NCI-H748 treated with DMSO at 0.1 percent for 48 hours (cell line): ENCODE data around the gene SPPL2C.

Source experiments
- DNase-seq: peaks from one replicate; lab custom pipeline; 2025; lab: John Stamatoyannopoulos, UW

SPPL2C gene

DNA sequence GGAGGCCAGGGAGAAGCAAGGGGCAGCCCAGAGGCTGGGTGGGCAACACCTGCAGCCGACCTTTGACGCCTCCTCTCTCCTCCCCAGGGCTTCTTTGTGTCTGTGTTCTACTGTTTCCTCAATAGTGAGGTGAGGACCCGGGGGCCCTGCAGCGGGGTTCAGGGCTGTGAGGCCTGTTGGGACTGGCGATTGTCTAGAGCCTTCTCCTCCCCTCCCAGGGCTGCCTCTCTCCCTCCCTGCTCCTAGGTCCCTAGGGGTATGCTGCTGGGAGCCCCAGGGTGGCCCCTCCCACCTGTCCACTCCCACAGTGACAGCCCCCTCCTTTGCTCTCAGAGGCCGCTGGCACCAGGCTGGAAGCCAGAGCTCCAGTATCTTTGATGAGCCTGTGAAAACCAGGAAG, 10.8 kb upstream of the SPPL2C start:
- DNase-seq, result no peak

DNA sequence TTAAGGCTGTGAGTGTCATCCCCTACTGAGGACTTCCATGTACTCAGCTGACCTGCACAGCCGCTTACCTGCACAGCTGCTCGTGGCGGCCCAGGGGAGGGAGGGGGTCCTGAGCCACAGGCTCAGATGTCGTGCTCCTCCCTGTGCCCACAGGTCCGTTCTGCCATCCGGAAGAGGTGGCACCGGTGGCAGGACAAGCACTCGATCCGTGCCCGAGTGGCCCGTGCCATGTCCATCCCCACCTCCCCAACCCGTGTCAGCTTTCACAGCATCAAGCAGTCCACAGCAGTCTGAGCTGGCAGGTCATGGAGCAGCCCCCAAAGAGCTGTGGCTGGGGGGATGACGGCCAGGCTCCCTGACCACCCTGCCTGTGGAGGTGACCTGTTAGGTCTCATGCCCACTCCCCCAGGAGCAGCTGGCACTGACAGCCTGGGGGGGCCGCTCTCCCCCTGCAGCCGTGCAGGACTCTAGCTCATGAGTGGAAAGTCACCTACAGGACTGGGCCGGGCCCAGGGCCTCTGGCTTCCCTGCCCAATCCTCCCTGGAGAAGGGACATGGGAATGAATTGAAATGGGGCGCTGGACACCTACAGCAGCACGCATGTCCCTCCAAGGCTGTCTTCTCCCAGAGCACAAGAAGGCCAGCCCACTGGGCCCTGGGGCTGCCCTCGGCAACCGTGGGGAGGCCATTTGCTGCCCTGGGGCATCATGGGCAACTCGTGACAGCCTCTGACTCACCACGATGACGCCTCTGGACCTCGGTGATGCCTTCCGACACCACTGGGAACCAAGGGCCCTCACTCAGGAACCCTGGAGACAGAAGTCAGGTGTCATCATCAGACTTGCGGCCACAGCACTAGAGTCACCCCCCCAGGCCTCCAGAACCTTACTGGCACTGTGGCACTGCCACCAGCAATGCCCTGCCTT, 9.9 kb upstream of the SPPL2C start:
- no peak for DNase-seq

DNA sequence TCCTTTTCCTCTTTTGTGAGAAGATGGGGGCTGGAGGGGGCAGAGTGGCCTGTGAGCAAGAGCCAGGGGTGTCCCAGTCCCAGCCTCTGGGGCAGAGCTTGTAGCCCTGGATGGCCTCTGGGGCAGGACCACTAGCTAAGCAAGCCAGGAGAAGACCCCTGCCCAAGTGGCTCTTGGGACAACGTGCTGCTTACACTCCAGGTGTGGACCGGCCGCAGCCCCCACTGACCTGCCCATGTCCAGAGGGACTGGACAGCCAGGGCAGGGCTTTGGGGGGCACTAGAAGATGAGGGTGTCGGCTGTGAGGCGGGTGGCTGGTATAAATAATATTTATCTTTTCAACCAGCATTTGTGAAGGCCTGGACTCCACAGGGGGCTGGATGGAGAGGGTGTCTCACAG, 9.2 kb upstream of the SPPL2C start:
- no peak for DNase-seq

- no peak for DNase-seq
These were observed 8.3 kb upstream of the SPPL2C start for GRCh38 chr17:45836047-45837044.

DNA sequence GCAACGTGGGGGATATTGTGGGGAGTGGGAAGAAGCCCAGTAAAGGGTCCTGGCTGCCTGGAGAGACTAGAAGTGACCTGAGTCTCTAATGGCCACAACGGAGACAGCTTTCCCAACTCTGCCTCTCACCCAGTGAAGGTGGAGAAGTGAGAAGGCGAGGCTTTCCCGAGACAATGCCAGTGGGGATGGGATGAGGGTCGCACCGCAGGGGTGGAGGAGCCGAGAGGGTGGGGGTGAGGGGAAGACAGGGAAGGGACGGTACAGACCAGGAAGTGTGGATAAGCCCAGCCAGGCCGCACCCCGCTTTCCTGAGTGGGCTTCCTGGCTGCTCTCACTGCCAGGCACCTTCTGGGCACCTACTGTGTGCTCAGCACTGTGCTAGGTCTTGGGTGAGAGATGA, 7.5 kb upstream of the SPPL2C start:
- DNase-seq, result no peak

GRCh38 chr17:45837603-45838002, 7.1 kb upstream of the SPPL2C start:
- DNase-seq, result no peak

DNA sequence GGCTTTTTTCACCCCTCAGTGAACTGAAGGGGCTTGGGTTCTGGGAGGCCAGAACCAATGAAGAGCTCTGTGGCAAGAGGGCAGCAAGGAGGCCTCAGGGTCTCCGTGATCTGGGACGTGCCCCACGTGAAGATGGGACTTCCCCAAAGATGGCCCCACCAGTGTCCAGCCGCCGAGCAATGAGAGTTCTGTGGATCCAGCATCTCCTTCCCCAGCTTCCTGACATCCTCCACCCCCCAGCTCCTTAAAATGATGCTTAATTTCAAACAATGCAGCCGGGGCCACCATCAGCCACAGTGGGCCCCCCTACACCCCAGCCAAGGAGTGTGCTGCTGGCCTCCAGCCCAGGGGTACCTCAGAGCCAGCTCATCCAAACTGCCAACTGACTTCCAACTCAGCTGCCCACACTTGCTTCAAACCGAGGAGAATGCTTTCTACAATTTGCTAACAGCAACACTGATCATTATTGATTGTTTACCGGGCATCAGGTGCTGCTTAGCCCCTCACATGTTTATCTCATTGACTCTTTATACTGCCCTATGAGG, 5.9 kb upstream of the SPPL2C start:
- no peak for DNase-seq

DNA sequence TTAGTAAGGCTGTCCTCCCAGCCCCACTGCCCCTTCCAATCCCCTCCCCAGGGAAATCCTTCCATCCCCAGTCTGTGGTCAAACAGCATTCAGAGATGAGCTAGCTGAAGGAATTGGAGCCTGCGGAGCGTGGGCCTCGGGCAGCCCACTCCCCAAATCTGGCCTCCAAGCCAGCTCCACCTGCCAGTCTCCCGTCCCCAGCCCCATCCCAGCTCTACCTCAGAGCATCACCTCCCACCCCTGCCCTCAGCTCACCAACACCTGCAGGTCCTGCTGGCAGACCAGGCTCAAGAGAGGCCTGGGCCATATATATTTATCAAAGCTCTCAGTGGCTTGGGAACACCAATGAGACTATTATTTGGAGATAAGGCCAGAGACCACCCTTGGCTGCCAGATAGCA, 5.2 kb upstream of the SPPL2C start:
- no peak for DNase-seq

DNA sequence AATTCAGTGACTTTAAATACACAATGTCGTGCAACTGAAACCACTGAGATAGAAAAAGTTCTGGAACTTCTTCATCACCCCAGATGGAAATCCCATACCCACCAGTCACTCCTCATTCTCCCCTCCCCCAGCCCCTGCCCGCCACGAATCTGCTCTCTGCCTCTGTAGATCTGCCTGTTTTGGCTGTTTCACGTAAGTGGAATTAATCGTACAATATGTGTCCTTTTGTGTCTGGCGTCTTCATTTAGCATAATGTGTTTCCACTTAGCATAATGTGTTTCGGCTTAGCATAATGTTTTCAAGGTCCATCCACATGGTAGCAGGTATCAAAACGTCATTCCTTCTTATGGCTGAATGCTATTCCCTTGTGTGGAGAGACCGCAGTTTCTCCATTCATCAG, 3.5 kb upstream of the SPPL2C start:
- no peak for DNase-seq

- DNase-seq, result no peak
These were observed 2.7 kb upstream of the SPPL2C start for GRCh38 chr17:45841883-45842525.

DNA sequence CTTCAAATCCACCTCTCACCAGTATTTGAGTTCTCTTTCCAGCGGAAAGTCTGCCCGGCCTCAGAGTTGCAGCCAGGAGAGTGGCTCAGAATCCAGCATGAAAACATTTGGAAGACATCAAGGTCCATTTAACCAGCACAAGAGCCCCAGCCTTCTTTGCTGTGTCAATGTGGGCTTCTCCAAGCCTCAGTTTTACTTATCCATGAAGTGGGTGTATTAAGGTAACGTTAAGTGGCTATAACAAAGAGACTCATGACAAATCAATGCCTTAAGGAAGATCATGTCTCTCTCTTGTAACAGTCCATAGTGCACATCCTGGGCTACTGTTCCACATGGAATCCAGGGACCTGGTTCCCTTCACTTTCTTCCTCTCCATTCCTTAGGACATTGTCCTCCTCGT, 959 bp upstream of the SPPL2C start:
- no peak for DNase-seq

DNA sequence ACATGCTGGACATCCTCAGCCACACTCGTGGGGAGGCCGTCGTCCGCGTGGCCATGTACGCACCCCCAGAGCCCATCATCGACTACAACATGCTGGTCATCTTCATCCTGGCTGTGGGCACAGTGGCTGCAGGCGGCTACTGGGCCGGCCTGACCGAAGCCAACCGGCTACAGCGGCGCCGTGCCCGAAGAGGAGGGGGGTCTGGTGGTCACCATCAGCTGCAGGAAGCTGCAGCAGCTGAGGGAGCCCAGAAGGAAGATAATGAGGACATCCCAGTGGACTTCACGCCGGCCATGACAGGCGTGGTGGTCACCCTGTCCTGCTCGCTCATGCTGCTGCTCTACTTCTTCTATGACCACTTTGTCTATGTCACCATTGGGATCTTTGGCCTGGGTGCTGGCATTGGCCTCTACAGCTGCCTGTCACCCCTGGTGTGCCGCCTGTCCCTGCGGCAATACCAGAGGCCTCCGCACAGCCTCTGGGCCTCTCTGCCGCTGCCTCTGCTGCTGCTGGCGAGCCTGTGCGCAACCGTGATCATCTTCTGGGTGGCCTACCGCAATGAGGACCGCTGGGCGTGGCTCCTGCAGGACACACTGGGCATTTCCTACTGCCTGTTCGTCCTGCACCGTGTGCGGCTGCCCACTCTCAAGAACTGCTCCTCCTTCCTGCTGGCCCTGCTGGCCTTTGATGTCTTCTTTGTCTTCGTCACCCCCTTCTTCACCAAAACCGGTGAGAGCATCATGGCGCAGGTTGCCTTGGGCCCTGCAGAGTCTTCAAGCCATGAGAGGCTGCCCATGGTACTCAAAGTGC, 900 bp downstream of the SPPL2C start:
- no peak for DNase-seq

DNA sequence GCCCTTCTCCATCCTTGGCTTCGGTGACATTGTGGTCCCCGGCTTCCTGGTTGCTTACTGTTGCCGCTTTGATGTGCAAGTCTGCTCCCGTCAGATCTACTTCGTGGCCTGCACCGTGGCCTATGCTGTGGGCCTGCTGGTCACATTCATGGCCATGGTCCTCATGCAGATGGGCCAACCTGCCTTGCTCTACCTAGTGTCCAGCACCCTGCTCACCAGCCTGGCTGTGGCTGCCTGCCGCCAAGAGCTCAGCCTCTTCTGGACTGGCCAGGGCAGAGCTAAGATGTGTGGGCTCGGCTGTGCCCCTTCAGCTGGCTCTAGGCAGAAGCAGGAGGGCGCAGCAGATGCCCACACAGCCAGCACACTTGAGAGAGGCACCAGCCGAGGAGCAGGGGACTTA, 1.5 kb downstream of the SPPL2C start:
- no peak for DNase-seq

- no peak for DNase-seq
These were observed 2.0 kb downstream of the SPPL2C start for GRCh38 chr17:45846646-45847045.

GRCh38 chr17:45847101-45847500, 2.4 kb downstream of the SPPL2C start:
- DNase-seq, result no peak

- no peak for DNase-seq
These were observed 3.1 kb downstream of the SPPL2C start for GRCh38 chr17:45847747-45848146.

GRCh38 chr17:45848405-45848804, 3.7 kb downstream of the SPPL2C start:
- no peak for DNase-seq

DNA sequence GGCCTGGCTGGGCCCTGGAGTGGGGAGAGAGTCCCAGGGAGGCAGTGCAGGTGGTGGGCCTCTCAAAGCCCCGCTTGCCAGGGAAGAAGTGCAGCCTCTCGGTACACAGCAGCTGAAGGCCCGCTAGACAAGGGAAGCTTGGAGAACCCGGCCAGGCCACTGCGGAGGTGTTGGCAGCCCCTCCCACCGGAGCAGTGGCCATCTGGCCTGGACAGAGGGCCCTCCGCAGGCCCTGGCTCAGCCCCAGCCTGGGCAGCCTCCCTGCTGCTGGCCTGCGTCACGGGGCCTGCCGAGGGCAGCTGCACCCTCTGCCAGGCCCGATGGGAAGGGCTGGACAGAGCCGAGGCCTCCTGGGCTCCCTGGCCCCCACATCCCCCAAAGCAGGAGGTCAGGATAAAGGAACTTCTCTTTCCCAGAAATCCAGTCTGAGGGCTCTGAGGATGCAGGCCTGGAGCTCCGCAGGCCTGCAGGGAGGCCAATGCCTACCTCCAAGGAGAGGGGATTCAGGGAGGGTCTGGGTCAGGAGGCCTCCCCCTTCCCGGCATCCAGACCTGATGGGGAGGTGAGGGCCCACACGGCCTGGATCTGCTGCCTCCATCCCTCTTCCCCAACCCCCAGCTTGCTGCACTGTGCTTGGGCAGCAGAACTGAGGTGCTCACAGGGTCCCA, 4.3 kb downstream of the SPPL2C start:
- no peak for DNase-seq

GRCh38 chr17:45849536-45849990, 4.9 kb downstream of the SPPL2C start:
- no peak for DNase-seq

DNA sequence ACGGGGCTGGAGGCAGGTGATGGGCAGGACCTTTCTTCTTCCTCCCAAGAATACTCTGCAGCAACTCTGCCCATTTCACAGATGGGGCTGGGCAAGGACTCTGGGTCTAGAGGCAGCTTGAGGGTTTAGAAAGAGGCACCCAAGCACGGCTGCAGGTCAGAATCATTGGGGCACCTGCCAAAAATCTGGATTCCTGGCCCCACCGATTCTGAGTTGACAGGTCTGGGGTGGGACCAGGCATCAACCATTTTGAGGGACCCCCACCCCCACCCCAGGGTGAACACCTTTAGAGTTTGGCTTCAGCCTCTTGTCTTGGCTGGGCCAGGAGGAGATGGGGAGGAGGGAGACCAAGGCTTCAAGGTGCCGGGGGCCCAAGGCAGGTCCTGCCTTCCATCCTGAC, 5.3 kb downstream of the SPPL2C start:
- no peak for DNase-seq

DNA sequence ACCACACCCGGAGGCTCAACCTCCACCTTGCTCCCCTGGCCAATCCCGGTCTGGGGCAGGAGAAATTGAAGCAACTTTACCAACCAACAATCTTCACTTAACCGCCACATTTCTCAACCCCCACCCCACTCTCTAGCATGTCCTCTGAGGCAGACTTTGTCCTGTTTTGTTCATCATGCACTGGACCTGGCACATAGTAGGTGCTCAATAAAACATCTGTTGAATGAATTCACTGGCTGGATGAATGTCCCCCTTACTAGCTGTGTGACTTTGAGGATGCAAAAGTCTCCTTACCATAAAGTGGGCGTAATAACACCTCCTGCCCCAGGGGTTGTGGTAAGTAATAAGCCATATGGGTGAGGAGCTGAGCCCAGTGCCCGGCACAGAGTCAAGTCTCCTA, 5.8 kb downstream of the SPPL2C start:
- DNase-seq, result no peak
